Prostate gland (tissue), 2 donors: Measurements from ENCODE around the gene INSIG2. TPM values are rescaled to one million over a fixed set of nuclear protein-coding genes. Genes with fewer than 3 reads are reported as not detected.

Experiments
- DNase-seq: peaks from one replicate; pipeline ENCODE4 v3.0.0-alpha.2; 2019; ENCODE audit warnings: low spot score
- H3K27ac ChIP-seq, 2 donors: fragments of 200-600 bp; sonication (generic); 2 replicates each; pipeline ENCODE4 v1.5.1; 2017 to 2019
- H3K27me3 ChIP-seq: fragments of 200-600 bp; sonication (generic); replicated peaks from 2 replicates; pipeline ENCODE4 v1.5.1; 2019; ENCODE audit not compliant: insufficient read depth
- H3K36me3 ChIP-seq, 2 donors: fragments of 200-600 bp; sonication (generic); 1 replicate in 1 of 2; 2 replicates in 1 of 2; pipeline versions ENCODE4 v1.5.1 to v1.8.1; 2017 to 2019
- H3K4me1 ChIP-seq: fragments of 200-600 bp; sonication (generic); replicated peaks from 2 replicates; pipeline ENCODE4 v1.5.1; 2019
- H3K4me3 ChIP-seq, 2 donors: fragments of 200-600 bp; sonication (generic); 2 replicates each; pipeline ENCODE4 v1.5.1; 2017 to 2019
- H3K9me3 ChIP-seq: fragments of 200-600 bp; sonication (generic); 2 replicates; pipeline ENCODE4 v1.5.1; 2017
- POLR2A ChIP-seq: fragments of 450-650 bp; IDR thresholded peaks from one replicate; pipeline ENCODE4 v1.6.1; 2016; ENCODE audit warnings: antibody characterized with exemption, mild to moderate bottlenecking
- POLR2AphosphoS5 ChIP-seq: sonication (generic); formaldehyde crosslinking; IDR thresholded peaks from one replicate; pipeline ENCODE4 v1.6.1; 2017; ENCODE audit warnings: antibody characterized with exemption
- WGBS: methylation state at CpG from one replicate; pipeline ENCODE4 v1.1.5; 2018; 5-methylcytosine and 5-hydroxymethylcytosine counted together
- intact Hi-C: fragments of 100-400 bp; cut with DNase I; formaldehyde crosslinking; loops from one replicate; pipeline ENCODE4 v1.14.2; 2022
- total RNA-seq, 2 donors: library from RNA; depleted of rRNA; stranded (reverse); fragments of >200 nt; gene quantifications; one replicate each; pipeline ENCODE4 v1.1.0, GENCODE V29; 2016
- TF ChIP-seq, protein P1 (sequence below), 4 experiments: fragments of 200-600 bp in 2 of 4; fragments of 450-650 bp in 2 of 4; sonication (generic) in 2 of 4; IDR thresholded peaks; 1 replicate in 3 of 4; 2 replicates in 1 of 4; pipeline ENCODE4 v1.5.1; 2016 to 2019; ENCODE audit warnings: antibody characterized with exemption in 4 of 4, mild to moderate bottlenecking in 2 of 4, moderate library complexity in 2 of 4

Gene INSIG2
- total RNA-seq, 2 donors from 2014 or later, result 12.6 to 15.7 TPM

GRCh38 chr2:118131771-118132170, 43.5 kb downstream of the INSIG2 start:
- no peak for DNase-seq
- TF ChIP-seq POLR2A (no peak), POLR2AphosphoS5 (no peak)
- TF ChIP-seq, protein P1, sequence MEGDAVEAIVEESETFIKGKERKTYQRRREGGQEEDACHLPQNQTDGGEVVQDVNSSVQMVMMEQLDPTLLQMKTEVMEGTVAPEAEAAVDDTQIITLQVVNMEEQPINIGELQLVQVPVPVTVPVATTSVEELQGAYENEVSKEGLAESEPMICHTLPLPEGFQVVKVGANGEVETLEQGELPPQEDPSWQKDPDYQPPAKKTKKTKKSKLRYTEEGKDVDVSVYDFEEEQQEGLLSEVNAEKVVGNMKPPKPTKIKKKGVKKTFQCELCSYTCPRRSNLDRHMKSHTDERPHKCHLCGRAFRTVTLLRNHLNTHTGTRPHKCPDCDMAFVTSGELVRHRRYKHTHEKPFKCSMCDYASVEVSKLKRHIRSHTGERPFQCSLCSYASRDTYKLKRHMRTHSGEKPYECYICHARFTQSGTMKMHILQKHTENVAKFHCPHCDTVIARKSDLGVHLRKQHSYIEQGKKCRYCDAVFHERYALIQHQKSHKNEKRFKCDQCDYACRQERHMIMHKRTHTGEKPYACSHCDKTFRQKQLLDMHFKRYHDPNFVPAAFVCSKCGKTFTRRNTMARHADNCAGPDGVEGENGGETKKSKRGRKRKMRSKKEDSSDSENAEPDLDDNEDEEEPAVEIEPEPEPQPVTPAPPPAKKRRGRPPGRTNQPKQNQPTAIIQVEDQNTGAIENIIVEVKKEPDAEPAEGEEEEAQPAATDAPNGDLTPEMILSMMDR (IDR thresholded peaks at IDR 0.05), result no peak
- H3K4me3 ChIP-seq, result no peak overlapping the region
- no peaks in the 10 kb centered on the region for H3K36me3 ChIP-seq
- 71% methylated on average over 4 of the region's 4 CpGs for WGBS
- H3K27ac ChIP-seq, result no peak overlapping the region
- no peaks in the 10 kb centered on the region for H3K27me3 ChIP-seq
- H3K9me3 ChIP-seq, result no peaks in the 10 kb centered on the region
- intact Hi-C loops, result no loop called here
- no peaks in the 10 kb centered on the region for H3K4me1 ChIP-seq

DNA sequence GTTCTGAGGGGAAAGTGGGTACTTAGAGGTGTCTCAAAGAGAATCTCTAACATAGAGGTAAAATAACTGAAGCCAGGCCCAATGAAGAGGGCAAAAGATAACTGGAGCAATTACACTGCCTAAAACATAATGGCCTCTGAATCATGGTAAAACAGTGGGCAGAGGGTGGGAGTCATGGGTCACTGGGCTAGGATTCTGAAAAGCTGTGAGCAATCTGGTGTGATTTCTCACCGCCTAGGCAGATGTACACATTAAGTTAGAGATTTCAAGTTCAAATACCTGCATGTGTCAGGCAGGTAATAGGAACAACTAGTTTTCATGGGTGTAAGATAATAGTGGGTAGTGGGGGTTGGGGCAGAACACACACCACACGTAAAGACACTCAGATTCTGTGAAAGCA, 45.6 kb downstream of the INSIG2 start:
- no peak for DNase-seq
- WGBS, result 55% methylated on average over 2 of the region's 2 CpGs

DNA sequence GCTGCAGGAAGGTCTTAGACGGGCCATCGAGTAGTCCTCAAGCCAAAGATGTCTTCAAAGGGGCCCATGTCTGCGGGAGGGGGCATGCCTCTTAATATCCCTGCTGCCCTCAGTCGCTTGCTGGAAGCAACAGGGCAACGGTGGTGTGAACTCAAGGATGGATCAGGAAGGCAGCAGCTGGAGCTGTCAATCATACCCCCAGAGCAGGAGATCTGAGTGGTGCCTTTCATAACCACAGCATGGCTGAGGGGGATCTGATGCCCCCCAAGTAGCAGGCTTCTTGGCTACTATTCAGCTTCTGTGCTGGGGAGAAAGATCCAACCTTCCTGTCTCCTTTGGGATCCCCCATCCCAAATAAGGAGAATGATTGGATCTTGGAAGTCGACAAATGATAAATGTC, 46.4 kb downstream of the INSIG2 start:
- no peak for DNase-seq
- no peak for TF ChIP-seq POLR2A
- Histone ChIP-seq H3K9me3 (no peaks in the 10 kb centered on the region), H3K27me3 (no peaks in the 10 kb centered on the region), H3K27ac (no peak overlapping the region), H3K36me3 (no peaks in the 10 kb centered on the region), H3K4me3 (no peak overlapping the region), H3K4me1 (no peaks in the 10 kb centered on the region)
- 88% methylated on average over 6 of the region's 6 CpGs for WGBS
- intact Hi-C loops, result no loop called here

More for the DNA sequence above, 45.6 kb downstream of the INSIG2 start:
- intact Hi-C loops, result no loop called here
- H3K9me3 ChIP-seq, result no peaks in the 10 kb centered on the region
- no peaks in the 10 kb centered on the region for H3K27me3 ChIP-seq
- no peaks in the 10 kb centered on the region for H3K4me1 ChIP-seq
- no peak overlapping the region for H3K27ac ChIP-seq
- no peak for TF ChIP-seq POLR2AphosphoS5
- TF ChIP-seq, protein P1 (IDR thresholded peaks at IDR 0.05), result no peak
- no peak for TF ChIP-seq POLR2A
- no peak overlapping the region for H3K4me3 ChIP-seq
- no peaks in the 10 kb centered on the region for H3K36me3 ChIP-seq

- Histone ChIP-seq H3K36me3 (no peaks in the 10 kb centered on the region), H3K27ac (no peak overlapping the region), H3K27me3 (no peaks in the 10 kb centered on the region), H3K9me3 (no peaks in the 10 kb centered on the region), H3K4me1 (no peaks in the 10 kb centered on the region), H3K4me3 (no peak overlapping the region)
- intact Hi-C loops, result no loop called here
- TF ChIP-seq POLR2A (no peak), POLR2AphosphoS5 (no peak)
- TF ChIP-seq, protein P1 (IDR thresholded peaks at IDR 0.05), result no peak
- WGBS, result 50% methylated on average over 1 of the region's 1 CpG
- DNase-seq, result no peak
Measured at GRCh38 chr2:118145207-118145606, 56.9 kb downstream of the INSIG2 start.

DNA sequence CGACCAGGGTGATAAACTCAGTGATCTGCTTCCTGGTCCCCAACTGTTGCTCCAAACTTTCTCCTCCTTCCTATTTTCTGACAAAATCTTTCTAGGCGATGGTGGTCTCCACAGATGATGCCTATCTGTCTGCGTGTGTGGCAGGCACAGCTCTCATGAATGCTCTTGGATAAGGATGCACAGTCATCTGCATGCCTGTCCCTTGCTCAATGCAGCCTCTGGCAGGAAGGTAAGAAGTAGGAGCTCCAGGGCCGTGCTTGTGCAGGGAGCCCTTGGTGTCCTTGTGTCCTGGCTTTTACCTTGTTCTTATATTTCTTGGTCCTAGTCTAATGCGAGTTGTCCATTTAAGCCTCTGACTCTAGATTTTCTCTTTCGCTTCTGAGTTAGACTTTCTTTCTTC, 57.5 kb downstream of the INSIG2 start:
- intact Hi-C loops, result no loop called here
- TF ChIP-seq, protein P1 (IDR thresholded peaks at IDR 0.05), result no peak
- no peak for TF ChIP-seq POLR2A
- Histone ChIP-seq H3K4me3 (no peak overlapping the region), H3K36me3 (no peaks in the 10 kb centered on the region), H3K4me1 (no peaks in the 10 kb centered on the region), H3K9me3 (no peaks in the 10 kb centered on the region), H3K27ac (no peak overlapping the region), H3K27me3 (no peaks in the 10 kb centered on the region)
- DNase-seq, result no peak
- WGBS, result 97% methylated on average over 6 of the region's 6 CpGs
